ENCODE measurements around the gene MRNIP.
A peak's percentile ranks its signal among the peaks of the same experiment; 100 is the strongest.

Gene MRNIP

DNA sequence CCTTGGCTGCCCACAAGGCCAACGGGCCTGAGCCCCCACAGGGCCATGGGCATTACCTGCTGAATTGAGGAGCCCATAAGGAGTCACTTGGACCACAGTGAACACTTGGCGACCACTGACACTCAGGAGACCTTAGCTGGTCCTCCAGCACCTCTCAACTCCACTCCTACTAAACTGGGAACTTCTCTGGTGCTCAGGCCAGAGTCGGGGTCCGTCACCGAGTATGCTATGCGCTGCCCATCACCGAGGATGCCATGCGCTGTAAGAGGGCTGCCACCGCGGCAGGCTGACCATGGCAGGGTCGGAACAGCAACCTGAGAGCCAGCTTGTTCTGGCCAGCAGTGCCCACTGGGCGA lies 38.5 kb downstream of the MRNIP start:
- no peak for DNase-seq

DNA sequence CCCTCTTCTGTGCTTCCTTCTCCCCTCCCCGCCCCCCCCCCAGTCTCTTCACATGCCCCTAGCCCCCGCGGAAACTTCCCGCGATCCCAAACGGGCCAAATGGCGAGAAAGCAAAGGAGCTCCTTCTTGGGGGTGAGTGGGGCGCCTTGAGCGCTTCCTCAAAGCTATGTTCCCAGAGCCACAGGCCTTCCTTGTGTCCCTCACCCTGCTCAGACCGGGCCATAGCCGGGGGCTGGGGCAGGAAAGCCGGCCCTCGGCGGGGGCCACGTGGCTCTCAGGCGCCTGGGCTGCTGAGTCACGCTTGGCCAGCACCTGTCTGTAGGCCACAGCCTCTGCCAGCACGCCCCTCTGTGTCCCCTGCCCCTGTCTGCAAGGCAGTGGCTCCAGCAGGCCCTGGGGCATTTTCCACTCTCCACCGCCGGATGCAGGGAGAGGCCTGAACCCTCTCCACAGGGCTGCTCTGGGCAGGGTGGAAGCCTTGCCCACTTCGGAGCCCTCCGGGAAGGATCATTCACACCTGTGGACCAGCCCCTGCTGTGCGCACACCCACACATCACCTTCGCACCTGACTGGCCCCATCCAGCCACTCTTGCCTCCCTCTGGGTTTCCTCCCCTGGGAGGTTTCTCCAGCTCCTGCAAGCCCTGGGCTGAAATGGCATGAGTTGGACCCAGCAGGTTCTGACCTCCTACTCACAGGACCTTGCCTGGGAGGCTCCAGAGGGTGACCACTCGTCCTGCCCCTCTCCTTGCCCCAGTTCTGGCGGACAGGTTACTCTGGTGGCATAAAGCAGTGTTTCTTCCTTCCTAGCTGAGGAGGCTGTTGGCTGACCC lies 39.1 kb downstream of the MRNIP start:
- DNase-seq: peak in 1 of 2 experiments; percentile 22

- DNase-seq: no peak
Measured at GRCh38 chr5:179818746-179819295, 39.8 kb downstream of the MRNIP start.

DNA sequence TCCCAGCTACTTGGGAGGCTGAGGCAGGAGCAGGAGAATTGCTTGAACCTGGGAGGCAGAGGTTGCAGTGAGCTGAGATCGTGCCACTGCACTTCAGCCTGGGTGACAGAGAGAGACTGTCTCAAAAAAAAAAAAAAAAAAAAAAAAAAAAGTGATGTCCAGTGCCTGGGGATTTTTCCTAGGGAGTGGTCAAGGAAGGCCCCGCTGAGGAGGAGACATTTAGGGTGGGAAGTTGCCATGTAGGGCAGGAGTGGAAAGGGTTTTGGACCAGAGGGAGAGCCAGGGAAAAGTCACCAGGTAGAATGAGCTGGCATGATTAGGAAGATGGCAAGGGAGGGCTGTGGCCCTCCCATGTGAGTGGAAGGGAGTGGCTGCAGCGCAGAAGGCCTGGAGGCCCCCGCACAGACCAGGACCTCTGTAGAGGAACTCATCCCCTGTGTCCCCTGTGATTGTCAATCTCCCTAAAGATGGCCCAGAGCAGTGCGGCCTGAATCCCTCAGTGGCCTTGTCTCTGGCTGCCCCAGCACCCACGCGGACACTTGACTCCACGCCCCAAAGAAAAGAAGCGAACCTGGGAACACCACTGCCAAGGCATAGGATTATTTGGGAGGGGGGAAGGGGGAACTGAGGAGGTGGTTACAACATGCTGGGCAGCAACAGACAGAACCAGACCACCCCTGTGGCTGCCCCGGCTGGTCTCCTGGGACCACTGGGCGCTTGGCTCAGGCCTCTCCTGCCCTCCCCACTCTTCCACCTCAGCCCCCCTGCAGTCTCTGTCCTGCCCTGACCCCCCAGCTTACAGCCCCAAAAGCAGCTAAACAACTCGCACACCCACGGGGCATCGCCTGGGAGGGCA lies 40.5 kb downstream of the MRNIP start:
- no peak for DNase-seq

DNA sequence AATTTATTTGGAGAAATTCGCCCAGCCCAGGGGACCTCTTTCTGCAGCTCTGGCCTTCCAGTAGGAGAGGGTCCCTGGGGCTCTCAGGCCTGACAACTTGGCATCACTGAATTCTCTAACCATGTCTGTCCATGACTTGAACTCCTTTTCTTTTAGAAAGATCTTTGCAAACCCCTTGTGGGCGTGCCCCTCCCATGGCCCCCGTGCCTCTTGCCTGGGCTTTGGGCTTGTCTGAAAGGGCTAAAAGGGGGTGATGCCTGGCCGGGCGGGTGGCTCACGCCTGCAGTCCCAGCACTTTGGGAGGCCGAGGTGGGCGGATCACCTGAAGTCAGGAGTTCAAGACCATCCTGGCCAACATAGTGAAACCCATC lies 41.2 kb downstream of the MRNIP start:
- no peak for DNase-seq

GRCh38 chr5:179816796-179817469 lies 41.7 kb downstream of the MRNIP start:
- no peak for DNase-seq

- DNase-seq: no peak
Measured at GRCh38 chr5:179816401-179816795, 42.2 kb downstream of the MRNIP start.

DNA sequence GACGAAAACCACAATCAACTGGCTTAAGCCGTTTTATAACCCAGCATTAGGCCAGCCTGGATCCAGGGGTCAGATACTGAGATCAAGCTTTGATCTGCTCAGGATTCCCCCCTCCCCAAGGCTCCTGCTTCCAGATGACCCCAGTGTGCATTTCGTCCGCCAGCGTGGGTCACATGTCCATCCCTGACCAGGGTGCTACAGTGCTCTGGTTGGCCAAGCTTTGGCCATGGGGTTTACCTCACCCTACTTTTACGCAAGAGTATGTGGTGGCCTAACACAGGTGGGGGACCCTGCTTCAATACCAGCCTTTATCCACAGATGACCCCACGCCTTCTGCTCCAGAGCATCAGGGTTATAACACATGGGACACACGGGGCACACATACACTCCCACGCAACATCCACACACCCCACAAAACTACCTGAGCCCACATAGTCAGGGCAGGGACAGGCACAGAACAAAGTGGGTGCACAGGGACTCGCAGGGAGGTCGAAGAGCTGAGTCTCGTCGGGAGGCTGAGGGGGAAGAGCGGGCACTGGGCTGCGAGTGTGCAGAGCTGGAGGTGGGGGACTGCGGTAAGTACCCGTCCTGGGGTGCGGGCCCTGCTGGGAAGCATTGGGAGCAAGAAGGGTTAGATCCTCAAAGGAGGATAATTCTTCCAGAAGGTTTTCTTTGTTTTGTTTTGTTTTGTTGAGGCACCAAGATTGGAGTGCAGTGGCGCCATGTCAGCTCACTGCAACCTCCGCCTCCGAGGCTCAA lies 42.9 kb downstream of the MRNIP start:
- no peak for DNase-seq

GRCh38 chr5:179814090-179814489 lies 44.5 kb downstream of the MRNIP start:
- no peak for DNase-seq

GRCh38 chr5:179812997-179813607 lies 45.5 kb downstream of the MRNIP start:
- DNase-seq: no peak

DNA sequence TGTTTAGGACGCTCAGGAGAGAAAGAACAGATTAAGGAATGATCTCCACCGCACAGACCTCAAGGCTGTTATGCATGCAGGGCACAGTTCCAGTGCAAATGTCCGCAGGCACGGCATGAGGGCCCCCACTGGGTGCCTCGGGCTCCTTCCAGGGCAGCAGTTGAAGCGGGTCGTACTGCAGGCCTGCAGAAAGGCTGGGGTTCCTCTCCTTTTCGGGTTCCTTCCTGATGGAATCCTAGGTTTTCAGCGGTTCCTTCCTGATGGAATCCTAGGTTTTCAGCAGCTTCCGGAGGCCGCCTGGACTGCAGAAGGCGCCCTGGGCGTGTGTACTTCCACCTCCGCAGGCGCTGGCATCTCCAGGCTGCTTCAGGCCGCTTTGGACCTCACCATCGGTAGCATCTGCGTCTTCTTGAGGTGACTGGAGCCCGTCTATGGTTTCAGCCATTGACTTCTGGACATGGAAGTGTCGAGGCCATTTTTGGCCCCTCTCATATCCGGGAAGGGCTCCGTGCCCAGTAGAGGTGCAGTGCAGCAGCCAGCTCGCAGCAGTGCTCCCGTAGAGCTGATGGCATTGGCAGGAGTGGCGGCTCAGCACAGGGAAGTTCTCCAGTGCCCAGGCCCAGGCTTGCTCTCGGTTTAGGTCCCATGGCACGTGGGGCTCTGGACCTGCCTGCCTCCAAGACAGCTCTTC lies 46.3 kb downstream of the MRNIP start:
- no peak for DNase-seq

- DNase-seq: peak; percentile 15 to 62
Measured at GRCh38 chr5:179806250-179807048, 52.2 kb downstream of the MRNIP start, which contains the start of gene MGAT4B. MGAT4B (minus strand) TSS chr5:179806866; CDS start chr5:179806583, 283 bp downstream.

- DNase-seq: no peak
Measured at GRCh38 chr5:179805529-179806249, 52.9 kb downstream of the MRNIP start.

- DNase-seq: no peak
Measured at GRCh38 chr5:179805070-179805528, 53.5 kb downstream of the MRNIP start.

- no peak for DNase-seq
Measured at GRCh38 chr5:179804555-179804947, 54.1 kb downstream of the MRNIP start.

GRCh38 chr5:179803651-179804554 lies 54.7 kb downstream of the MRNIP start:
- peak in 1 of 2 experiments; percentile 29 for DNase-seq

DNA sequence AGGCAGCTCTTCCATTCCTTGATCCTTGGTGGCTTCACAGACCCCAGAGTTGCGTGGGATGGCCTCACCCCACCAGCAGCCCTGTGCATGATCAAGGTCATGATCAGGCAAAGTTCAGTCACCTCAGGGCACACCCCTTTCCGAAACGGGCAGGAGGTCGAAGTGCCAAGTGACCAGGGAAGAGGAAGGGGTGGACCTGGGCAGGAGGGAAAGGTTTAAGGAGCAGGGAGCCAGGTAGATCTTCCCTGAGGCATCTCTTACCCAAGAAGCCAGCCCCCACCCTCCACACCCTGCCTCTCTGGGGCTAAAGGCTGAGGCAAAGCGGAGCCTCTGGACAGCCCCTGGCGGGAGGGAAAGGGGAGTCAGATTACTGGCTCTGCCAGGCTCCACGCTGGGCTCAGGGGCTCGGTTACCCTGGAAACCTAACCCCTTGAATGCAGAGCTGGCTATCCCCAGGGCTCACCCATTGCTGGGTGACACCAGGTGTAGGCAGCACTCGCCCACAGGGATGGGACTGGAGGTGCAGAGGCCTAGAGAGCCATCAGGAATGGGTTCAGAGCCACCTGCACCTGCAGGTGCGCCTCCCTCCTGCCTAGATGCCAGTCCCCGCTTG lies 55.6 kb downstream of the MRNIP start:
- DNase-seq: peak; percentile 63 to 80
